Hepatocyte (in vitro differentiated cells): ENCODE measurements around the gene DGKK.

Experiments used
- EZH2 ChIP-seq: fragments of 200-600 bp; sonication (generic); IDR thresholded peaks from 2 replicates; pipeline ENCODE4 v1.6.1; 2016; ENCODE audit warnings: antibody characterized with exemption, mild to moderate bottlenecking, borderline replicate concordance
- TF ChIP-seq, protein P1 (sequence below): fragments of 200-600 bp; sonication (generic); IDR thresholded peaks from 2 replicates; pipeline ENCODE4 v1.5.1; 2016; ENCODE audit warnings: antibody characterized with exemption, mild to moderate bottlenecking; ENCODE audit not compliant: poor library complexity

- TF ChIP-seq, protein P1, sequence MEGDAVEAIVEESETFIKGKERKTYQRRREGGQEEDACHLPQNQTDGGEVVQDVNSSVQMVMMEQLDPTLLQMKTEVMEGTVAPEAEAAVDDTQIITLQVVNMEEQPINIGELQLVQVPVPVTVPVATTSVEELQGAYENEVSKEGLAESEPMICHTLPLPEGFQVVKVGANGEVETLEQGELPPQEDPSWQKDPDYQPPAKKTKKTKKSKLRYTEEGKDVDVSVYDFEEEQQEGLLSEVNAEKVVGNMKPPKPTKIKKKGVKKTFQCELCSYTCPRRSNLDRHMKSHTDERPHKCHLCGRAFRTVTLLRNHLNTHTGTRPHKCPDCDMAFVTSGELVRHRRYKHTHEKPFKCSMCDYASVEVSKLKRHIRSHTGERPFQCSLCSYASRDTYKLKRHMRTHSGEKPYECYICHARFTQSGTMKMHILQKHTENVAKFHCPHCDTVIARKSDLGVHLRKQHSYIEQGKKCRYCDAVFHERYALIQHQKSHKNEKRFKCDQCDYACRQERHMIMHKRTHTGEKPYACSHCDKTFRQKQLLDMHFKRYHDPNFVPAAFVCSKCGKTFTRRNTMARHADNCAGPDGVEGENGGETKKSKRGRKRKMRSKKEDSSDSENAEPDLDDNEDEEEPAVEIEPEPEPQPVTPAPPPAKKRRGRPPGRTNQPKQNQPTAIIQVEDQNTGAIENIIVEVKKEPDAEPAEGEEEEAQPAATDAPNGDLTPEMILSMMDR, result no peak
- TF ChIP-seq EZH2, result no peak
These were observed 26.5 kb upstream of the DGKK start for GRCh38 chrX:50497114-50497513.
